Measurements from ENCODE around the gene FYB1.

- TF ChIP-seq POLR2AphosphoS5 (IDR thresholded peaks at IDR 0.05; ENCODE audit: borderline replicate concordance, low read depth, low read length) (no peak), EZH2 (IDR thresholded peaks at IDR 0.05) (no peak), FOXP2 (optimal IDR thresholded peaks at IDR 0.05; ENCODE audit: control extremely low read depth, extremely low read length, insufficient read depth) (no peak)
Measured at GRCh38 chr5:39236718-39237117, 17.4 kb upstream of the FYB1 start.
